HEK293T (cell line): ENCODE measurements around the gene S100A9.

Source experiments
- CTCF ChIA-PET: fragments of 350-600 bp; formaldehyde crosslinking; extraction: SDS; loops from one replicate; lab custom pipeline; 2021; ENCODE audit warnings: antibody characterized with exemption, inconsistent platforms; lab: Yijun Ruan, JAX
- POLR2A ChIA-PET: fragments of 350-600 bp; formaldehyde crosslinking; extraction: SDS; loops from one replicate; lab custom pipeline; 2020; ENCODE audit warnings: antibody characterized with exemption, inconsistent platforms; lab: Yijun Ruan, JAX
- DNase-seq: peaks from one replicate; pipeline ENCODE4 v3.0.0; 2012; ENCODE audit warnings: mixed read lengths; ENCODE audit errors: extremely low spot score
- ARNT ChIP-seq: fragments of 450-650 bp; IDR thresholded peaks from 2 replicates; pipeline ENCODE4 v1.6.1; 2017; ENCODE audit warnings: mild to moderate bottlenecking
- BHLHE40 ChIP-seq: fragments of 450-650 bp; IDR thresholded peaks from 2 replicates; pipeline ENCODE4 v1.6.1; 2016; ENCODE audit warnings: mild to moderate bottlenecking, moderate library complexity, borderline replicate concordance
- CTBP1 ChIP-seq: fragments of 450-650 bp; IDR thresholded peaks from 2 replicates; pipeline ENCODE4 v1.6.1; 2016; ENCODE audit warnings: borderline replicate concordance
- ELF4 ChIP-seq: fragments of 450-650 bp; IDR thresholded peaks from 2 replicates; pipeline ENCODE4 v1.6.1; 2017; ENCODE audit warnings: antibody characterized with exemption
- FOXA1 ChIP-seq: fragments of 450-650 bp; IDR thresholded peaks from 2 replicates; pipeline ENCODE4 v1.6.1; 2016; ENCODE audit warnings: mild to moderate bottlenecking
- FOXK2 ChIP-seq: fragments of 450-650 bp; IDR thresholded peaks from 2 replicates; pipeline ENCODE4 v1.6.1; 2016; ENCODE audit warnings: mild to moderate bottlenecking
- FOXM1 ChIP-seq: fragments of 450-650 bp; IDR thresholded peaks from 2 replicates; pipeline ENCODE4 v1.6.1; 2017; ENCODE audit warnings: mild to moderate bottlenecking, borderline replicate concordance
- HDGF ChIP-seq: fragments of 450-650 bp; IDR thresholded peaks from 2 replicates; pipeline ENCODE4 v1.6.1; 2017; ENCODE audit warnings: antibody characterized with exemption, borderline replicate concordance
- L3MBTL2 ChIP-seq: fragments of 450-650 bp; conservative IDR thresholded peaks from 2 replicates; pipeline ENCODE4 v1.6.1; 2016; ENCODE audit warnings: mild to moderate bottlenecking
- LEF1 ChIP-seq: fragments of 450-650 bp; IDR thresholded peaks from 2 replicates; pipeline ENCODE4 v1.6.1; 2017; ENCODE audit warnings: mild to moderate bottlenecking, borderline replicate concordance
- NFRKB ChIP-seq: fragments of 450-650 bp; IDR thresholded peaks from 2 replicates; pipeline ENCODE4 v1.6.1; 2016; ENCODE audit warnings: mild to moderate bottlenecking, moderate library complexity
- PKNOX1 ChIP-seq: fragments of 450-650 bp; IDR thresholded peaks from 2 replicates; pipeline ENCODE4 v1.6.1; 2016
- SP1 ChIP-seq: fragments of 450-650 bp; IDR thresholded peaks from 2 replicates; pipeline ENCODE4 v1.6.1; 2017
- SUZ12 ChIP-seq: fragments of 450-650 bp; IDR thresholded peaks from 2 replicates; pipeline ENCODE4 v1.6.1; 2016; ENCODE audit warnings: mild to moderate bottlenecking
- TARDBP ChIP-seq: fragments of 450-650 bp; IDR thresholded peaks from 2 replicates; pipeline ENCODE4 v1.6.1; 2016
- ZNF384 ChIP-seq: fragments of 450-650 bp; IDR thresholded peaks from 2 replicates; pipeline ENCODE4 v1.6.1; 2016

S100A9 gene

GRCh38 chr1:153368495-153368894, 10.8 kb downstream of the S100A9 start:
- ChIA-PET CTCF (no interaction called here), POLR2A (no interaction called here)

GRCh38 chr1:153370146-153370545, 12.5 kb downstream of the S100A9 start:
- TF ChIP-seq FOXK2 (no peak), TARDBP (no peak)
- ChIA-PET POLR2A (no interaction called here), CTCF (no interaction called here)
- no peak for DNase-seq

More at GRCh38 chr1:153368495-153368894, 10.8 kb downstream of the S100A9 start:
- no peak for DNase-seq
- TF ChIP-seq PKNOX1 = no peak
- TF ChIP-seq LEF1 = no peak
- no peak for TF ChIP-seq TARDBP
- no peak for TF ChIP-seq SP1
- TF ChIP-seq FOXM1 = no peak
- TF ChIP-seq BHLHE40 = no peak
- no peak for TF ChIP-seq FOXK2

- DNase-seq = no peak
- ChIA-PET POLR2A (no interaction called here), CTCF (no interaction called here)
- TF ChIP-seq L3MBTL2 (no peak), SUZ12 (no peak), FOXA1 (no peak), FOXM1 (no peak), NFRKB (no peak), LEF1 (no peak), ZNF384 (no peak), ARNT (no peak), ELF4 (no peak), BHLHE40 (no peak), HDGF (no peak), PKNOX1 (no peak), SP1 (no peak), FOXK2 (no peak), CTBP1 (no peak), TARDBP (no peak)
Measured at GRCh38 chr1:153371231-153371630, 13.6 kb downstream of the S100A9 start.

- TF ChIP-seq ZNF384 (no peak), SUZ12 (no peak), CTBP1 (no peak), PKNOX1 (no peak), LEF1 (no peak), ELF4 (no peak), TARDBP (no peak), BHLHE40 (no peak), SP1 (no peak), FOXK2 (no peak), HDGF (no peak), NFRKB (no peak), FOXA1 (no peak), FOXM1 (no peak)
- POLR2A ChIA-PET = no interaction called here
- DNase-seq = no peak
- CTCF ChIA-PET = no interaction called here
Measured at GRCh38 chr1:153372571-153372970, 14.9 kb downstream of the S100A9 start.

- ChIA-PET CTCF (no interaction called here), POLR2A (no interaction called here)
- DNase-seq = no peak
- TF ChIP-seq ZNF384 (no peak), L3MBTL2 (no peak), TARDBP (no peak), SP1 (no peak), FOXM1 (no peak), NFRKB (no peak), BHLHE40 (no peak), FOXA1 (no peak), LEF1 (no peak)
Measured at GRCh38 chr1:153374071-153374470, 16.4 kb downstream of the S100A9 start.

GRCh38 chr1:153375511-153375910, 17.9 kb downstream of the S100A9 start, which contains the start of gene S100A12:
S100A12 (minus strand) TSS chr1:153375621; CDS start chr1:153374592, 1,029 bp downstream.
- no peak for TF ChIP-seq PKNOX1
- TF ChIP-seq FOXM1 = no peak
- no peak for TF ChIP-seq HDGF
- no peak for TF ChIP-seq ZNF384
- TF ChIP-seq L3MBTL2 = no peak
- TF ChIP-seq BHLHE40 = no peak
- TF ChIP-seq LEF1 = no peak
- TF ChIP-seq SP1 = no peak
- no peak for TF ChIP-seq TARDBP
- TF ChIP-seq FOXA1 = no peak
- TF ChIP-seq FOXK2 = no peak
- no peak for TF ChIP-seq CTBP1
- no peak for TF ChIP-seq ELF4
- no peak for TF ChIP-seq NFRKB
- TF ChIP-seq SUZ12 = no peak
- TF ChIP-seq ARNT = no peak
- ChIA-PET CTCF (no interaction called here), POLR2A (no interaction called here)
- no peak for DNase-seq
